A204.1 (cell line): ENCODE data around the gene GGTLC1.

Source experiments
- FAIRE-seq: peaks from 2 replicates; lab custom pipeline; 2012; peaks lifted over from hg19 to GRCh38; lab: Jason Lieb, UNC

Gene GGTLC1

GRCh38 chr20:23963941-23964340 is 24.6 kb downstream of the GGTLC1 start:
- no peak for FAIRE-seq

DNA sequence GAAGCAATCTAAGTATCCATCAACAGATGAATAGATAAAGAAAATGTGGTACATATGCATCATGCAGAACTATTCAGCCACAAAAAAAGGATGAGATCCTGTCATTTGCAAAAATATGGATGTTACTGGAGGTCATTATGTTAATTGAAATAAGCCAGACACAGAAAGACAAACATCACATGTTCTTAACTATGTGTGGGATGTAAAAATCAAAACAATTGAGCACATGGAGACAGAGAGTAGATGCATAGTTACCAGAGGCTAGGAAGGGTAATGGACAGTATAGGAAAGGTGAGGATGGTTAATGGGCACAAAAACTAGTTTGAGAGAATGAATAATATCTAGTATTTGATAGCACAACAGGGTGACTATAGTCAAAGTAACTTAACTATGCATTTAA is 26.3 kb downstream of the GGTLC1 start:
- FAIRE-seq, result no peak

DNA sequence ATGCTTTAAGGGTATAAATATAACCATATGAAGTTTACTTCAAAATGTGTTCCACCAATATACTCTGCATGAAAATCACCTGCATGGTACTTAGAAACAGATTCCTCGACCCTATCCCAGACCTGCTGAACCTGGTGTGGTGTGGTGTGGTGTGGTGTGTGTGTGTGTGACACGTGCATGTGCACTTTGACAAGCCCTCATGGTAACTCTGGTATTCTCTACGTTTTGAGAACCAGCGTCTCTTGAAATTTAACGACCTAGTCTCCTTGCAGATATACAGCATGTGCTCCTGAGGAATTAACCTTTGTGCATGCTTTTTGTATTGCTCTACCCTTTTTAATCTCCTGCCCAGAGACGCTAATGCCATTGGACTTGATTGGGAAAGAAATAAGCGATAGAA is 29.5 kb downstream of the GGTLC1 start:
- no peak for FAIRE-seq

GRCh38 chr20:23955896-23956295 is 32.7 kb downstream of the GGTLC1 start:
- no peak for FAIRE-seq

DNA sequence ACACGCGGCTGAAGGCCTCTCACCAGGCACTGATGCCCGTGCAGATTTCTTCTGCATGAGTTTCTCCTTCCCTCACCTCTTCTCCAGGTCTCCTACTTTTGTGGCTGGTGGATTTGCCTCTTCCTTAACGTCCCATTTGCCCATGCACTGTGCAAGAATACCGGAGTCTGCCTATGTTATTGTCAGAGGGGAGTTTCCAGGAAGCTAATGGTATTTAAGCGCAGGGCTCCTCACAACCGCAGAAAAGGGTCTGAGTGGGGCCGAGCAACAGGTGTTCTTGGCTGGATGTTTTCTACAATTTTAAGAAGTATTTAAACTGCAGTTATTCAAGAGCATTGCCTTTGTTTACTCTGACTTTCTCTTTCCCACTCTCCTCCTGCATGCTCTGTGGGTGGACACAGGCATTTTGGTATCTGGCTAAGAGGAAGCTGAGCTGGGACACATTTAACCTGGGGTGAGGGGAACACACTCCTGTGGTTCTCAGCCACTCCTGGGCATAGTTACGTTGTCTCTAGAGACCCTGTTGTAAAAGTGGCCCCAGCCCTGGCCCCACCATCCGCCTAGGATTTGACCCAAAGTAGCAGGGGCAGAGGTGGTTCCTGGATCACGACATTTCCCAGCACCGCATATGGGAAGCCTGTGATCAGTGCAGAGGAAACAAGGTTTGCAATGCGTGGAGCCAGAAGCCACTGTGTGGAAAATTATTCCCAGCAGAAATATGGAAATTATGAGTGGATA is 34.4 kb downstream of the GGTLC1 start:
- FAIRE-seq, result no peak

DNA sequence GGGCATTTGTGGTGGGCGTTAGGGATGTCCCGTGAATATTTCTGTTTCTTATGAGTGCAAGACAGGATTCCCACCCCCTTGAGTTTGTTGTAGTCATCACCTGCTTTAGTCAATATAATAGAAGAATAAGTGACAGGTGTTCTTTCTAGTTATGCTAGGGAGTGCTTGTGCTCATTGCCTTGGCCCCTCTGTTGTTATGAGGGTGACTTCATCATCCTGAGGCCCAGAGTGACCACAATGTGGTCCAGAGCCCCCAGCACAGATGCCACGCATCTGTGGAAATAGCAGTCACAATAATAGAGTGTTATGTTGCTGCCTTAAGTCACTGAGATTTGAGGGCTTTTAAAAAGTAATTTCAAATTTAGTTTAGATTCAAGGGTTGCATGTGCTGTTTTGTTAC is 42.4 kb downstream of the GGTLC1 start:
- no peak for FAIRE-seq

DNA sequence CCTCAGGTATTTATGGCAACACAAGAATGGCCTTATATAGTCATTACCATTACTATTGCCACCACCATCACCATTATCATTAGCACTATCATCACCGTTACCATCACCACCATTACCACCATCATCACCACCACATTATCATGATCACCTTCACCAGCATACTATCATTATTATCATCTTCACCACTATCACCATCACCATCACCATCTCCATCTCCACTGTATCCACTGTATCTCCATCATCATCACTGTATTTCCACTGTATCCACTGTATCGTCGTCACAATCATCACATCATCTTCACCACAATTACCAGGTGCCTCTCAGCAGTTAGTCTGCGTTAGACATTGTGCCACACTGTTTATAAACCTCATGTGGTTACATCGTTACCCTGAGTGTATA is 45.3 kb downstream of the GGTLC1 start:
- no peak for FAIRE-seq

DNA sequence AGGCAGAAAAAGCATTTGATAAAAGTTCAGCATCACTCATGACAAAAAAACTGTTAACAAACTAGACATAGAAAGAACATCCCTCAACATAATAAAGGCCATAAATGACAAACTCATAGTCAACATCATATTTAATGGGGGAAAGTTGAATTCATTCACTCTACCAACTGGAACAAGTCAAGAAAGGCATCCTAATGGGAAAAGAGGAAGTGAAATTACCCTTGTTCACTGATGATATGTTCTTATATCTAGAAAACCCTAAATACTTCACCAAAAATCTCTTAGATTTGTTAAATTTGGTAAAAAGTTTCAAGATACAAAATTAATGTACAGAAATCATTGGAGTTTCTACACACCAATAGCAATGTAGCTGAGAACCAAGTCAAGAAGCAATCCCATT is 48.9 kb downstream of the GGTLC1 start:
- no peak for FAIRE-seq

- FAIRE-seq, result no peak
Observed at GRCh38 chr20:23939063-23939462, 49.5 kb downstream of the GGTLC1 start.

GRCh38 chr20:23938118-23938438 is 50.5 kb downstream of the GGTLC1 start:
- no peak for FAIRE-seq

- no peak for FAIRE-seq
Observed at GRCh38 chr20:23937303-23938117, 51.1 kb downstream of the GGTLC1 start.
